ENCODE results near the gene SLC25A11.

SLC25A11 gene

DNA sequence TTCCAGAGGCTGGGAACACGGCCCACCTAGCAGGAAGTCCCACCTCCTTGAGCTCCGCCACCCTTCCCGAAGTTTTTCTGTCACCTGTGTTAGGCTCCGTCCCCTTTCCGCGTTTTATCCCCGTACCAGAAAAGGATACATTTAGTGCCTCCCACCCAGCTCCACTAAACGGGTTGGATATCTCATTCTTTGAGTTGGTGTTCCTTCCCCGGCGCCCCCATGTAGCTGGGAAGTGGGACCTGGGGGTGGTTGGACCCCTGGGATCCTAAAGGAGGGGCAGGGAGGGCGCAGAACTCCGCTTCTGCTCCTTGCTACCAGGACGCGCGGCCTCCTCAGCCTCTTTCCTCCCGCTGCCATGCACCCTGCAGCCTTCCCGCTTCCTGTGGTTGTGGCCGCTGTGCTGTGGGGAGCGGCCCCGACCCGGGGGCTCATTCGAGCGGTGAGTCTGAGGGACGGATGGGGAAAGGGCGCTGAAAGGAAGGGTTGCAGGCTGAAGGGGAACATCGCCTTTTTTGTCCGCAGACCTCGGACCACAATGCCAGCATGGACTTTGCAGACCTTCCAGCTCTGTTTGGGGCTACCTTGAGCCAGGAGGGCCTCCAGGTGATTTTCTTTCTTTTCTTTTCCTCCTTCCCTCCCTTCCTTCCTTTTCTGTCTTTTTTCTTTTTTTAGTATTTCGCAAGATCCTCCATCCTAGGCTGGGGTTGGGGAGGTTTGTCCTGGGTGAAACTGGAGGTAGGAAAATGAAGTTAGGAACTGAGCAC, 891 bp upstream of the SLC25A11 start:
- Histone ChIP-seq H2AFZ (ENCODE audit: low read depth, low read length) (peak overlapping the region; percentile 46), H3K4me2 (ENCODE audit: low read length, poor library complexity, severe bottlenecking) (peak overlapping the region; percentile 94), H2BK12ac (ENCODE audit: low read length in 2 of 2) (no peak overlapping the region), H2BK15ac (ENCODE audit: low read depth, poor library complexity, severe bottlenecking) (no peak overlapping the region), H2BK120ac (ENCODE audit: low read depth, low read length) (peak overlapping the region; percentile 64), H3K18ac (ENCODE audit: low read depth in 1 of 2, low read length in 2 of 2) (peak overlapping the region; percentile 73 to 84), H3K4ac (ENCODE audit: low read depth in 1 of 2, low read length in 2 of 2) (peak overlapping the region; percentile 80 to 96), H3K23ac (ENCODE audit: low read length in 2 of 2) (peak overlapping the region in 1 of 2 experiments; percentile 75), H3K27me3 (ENCODE audit: control insufficient read depth in 1 of 2, insufficient read depth in 1 of 2, low read length in 2 of 2) (no peaks in the 10 kb centered on the region), H4K91ac (ENCODE audit: low read length) (peak overlapping the region; percentile 94), H4K8ac (ENCODE audit: low read length) (peak overlapping the region; percentile 95), H3K14ac (ENCODE audit: low read length in 2 of 2) (peak overlapping the region; percentile 86 to 90), H3K36me3 (ENCODE audit: control insufficient read depth in 1 of 2, insufficient read depth in 2 of 2, low read depth in 1 of 2, low read length in 2 of 2) (peaks cover 63 to 68% of the 10 kb centered on the region in 2 experiments), H3K4me1 (ENCODE audit: control insufficient read depth, insufficient read depth, low read depth, low read length) (peaks cover 37% of the 10 kb centered on the region), H2AK5ac (ENCODE audit: low read length, severe bottlenecking) (peak overlapping the region; percentile 79), H3K79me1 (replicated peaks; ENCODE audit: low read length, poor library complexity, severe bottlenecking) (peaks cover 22% of the 10 kb centered on the region), H2BK5ac (ENCODE audit: low read depth, low read length, poor library complexity, severe bottlenecking) (peak overlapping the region; percentile 46), H3K9ac (ENCODE audit: low read length) (peak overlapping the region; percentile 97), H3K4me3 (ENCODE audit: insufficient read depth in 1 of 2, low read depth in 1 of 2, low read length in 2 of 2) (peak overlapping the region; percentile 80 to 98), H3K9me3 (ENCODE audit: control insufficient read depth, low read length) (no peaks in the 10 kb centered on the region), H3K27ac (ENCODE audit: low read length, poor library complexity, severe bottlenecking) (peak overlapping the region; percentile 98)
- DNase-seq: no peak
- 3% methylated on average over 19 of the region's 29 CpGs for WGBS

DNA sequence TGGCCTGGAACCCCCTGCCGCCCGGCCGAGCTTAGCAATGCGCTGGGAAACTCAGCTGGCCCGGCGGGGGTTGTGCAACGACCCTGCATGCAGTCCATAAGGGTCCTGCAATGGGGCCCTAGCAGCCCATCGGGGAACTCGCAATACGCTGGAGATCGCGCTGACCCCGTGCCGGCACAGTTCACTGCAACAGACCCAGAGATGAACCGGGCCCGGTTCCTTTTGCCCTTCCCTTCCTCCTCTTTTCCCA, 375 bp downstream of the SLC25A11 start:
- Histone ChIP-seq H3K14ac (ENCODE audit: low read length in 2 of 2) (peak overlapping the region; percentile 19 to 89), H3K4me3 (ENCODE audit: insufficient read depth in 1 of 2, low read depth in 1 of 2, low read length in 2 of 2) (peak overlapping the region; percentile 78 to 98), H3K4me1 (ENCODE audit: control insufficient read depth, insufficient read depth, low read depth, low read length) (peaks cover 29% of the 10 kb centered on the region), H2BK15ac (ENCODE audit: low read depth, poor library complexity, severe bottlenecking) (no peak overlapping the region), H3K27ac (ENCODE audit: low read length, poor library complexity, severe bottlenecking) (peak overlapping the region; percentile 93), H4K91ac (ENCODE audit: low read length) (peak overlapping the region; percentile 43), H3K23ac (ENCODE audit: low read length in 2 of 2) (peak overlapping the region in 1 of 2 experiments; percentile 38), H2BK12ac (ENCODE audit: low read length in 2 of 2) (no peak overlapping the region), H2BK5ac (ENCODE audit: low read depth, low read length, poor library complexity, severe bottlenecking) (peak overlapping the region; percentile 39), H3K27me3 (ENCODE audit: control insufficient read depth in 1 of 2, insufficient read depth in 1 of 2, low read length in 2 of 2) (no peaks in the 10 kb centered on the region), H3K79me1 (replicated peaks; ENCODE audit: low read length, poor library complexity, severe bottlenecking) (peaks cover 25% of the 10 kb centered on the region), H2AK5ac (ENCODE audit: low read length, severe bottlenecking) (no peak overlapping the region), H3K18ac (ENCODE audit: low read depth in 1 of 2, low read length in 2 of 2) (peak overlapping the region; percentile 88 to 90), H3K4ac (ENCODE audit: low read depth in 1 of 2, low read length in 2 of 2) (peak overlapping the region; percentile 81 to 95), H3K9me3 (ENCODE audit: control insufficient read depth, low read length) (no peaks in the 10 kb centered on the region), H2AFZ (ENCODE audit: low read depth, low read length) (peak overlapping the region; percentile 57), H3K4me2 (ENCODE audit: low read length, poor library complexity, severe bottlenecking) (peak overlapping the region; percentile 58), H3K36me3 (ENCODE audit: control insufficient read depth in 1 of 2, insufficient read depth in 2 of 2, low read depth in 1 of 2, low read length in 2 of 2) (peaks cover 56 to 61% of the 10 kb centered on the region in 2 experiments), H3K9ac (ENCODE audit: low read length) (peak overlapping the region; percentile 97), H4K8ac (ENCODE audit: low read length) (peak overlapping the region; percentile 90), H2BK120ac (ENCODE audit: low read depth, low read length) (peak overlapping the region; percentile 65)
- under 1% methylated on average over 7 of the region's 16 CpGs for WGBS
- DNase-seq: no peak

DNA sequence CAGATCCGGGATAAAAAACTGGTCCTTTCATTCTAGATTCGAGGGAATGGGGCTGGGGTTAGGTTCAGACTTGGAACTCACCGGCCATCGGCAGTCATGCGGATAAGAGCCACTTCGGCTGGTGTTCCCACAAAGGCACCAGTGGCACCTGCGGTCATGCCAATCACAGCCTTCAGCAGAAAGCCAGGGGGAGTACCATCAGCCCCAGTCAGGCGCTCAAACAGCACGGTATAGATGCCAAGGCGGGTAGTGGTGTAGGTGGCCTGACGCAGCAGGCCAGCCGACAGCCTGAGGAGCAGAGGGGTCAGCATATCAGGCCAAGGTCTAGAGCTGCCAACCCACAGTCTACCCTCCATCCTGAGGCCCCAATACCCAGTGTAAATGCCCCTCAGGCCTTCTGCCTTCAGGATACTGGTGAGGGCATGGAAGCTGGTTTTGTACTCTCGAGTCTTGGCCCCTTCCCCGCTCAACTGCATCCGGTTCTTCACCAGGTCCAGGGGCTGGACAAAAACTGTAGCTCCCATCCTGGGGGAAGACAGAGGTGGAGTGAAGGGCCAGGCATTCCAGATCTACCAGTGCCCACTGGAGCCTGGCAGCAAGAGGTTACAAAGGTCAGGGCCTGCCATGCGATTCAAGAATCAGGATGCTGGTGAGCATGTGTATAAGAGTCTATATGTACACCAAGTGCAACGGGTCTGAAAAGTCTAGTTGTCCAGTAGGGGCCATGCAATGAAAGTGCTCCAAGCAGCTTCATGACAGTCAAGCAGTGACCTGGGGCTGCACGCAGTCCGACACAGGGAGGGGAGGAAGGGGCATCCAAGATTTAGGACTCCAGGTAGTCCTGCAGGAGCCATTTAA, 929 bp downstream of the SLC25A11 start:
- Histone ChIP-seq H3K4ac (ENCODE audit: low read depth in 1 of 2, low read length in 2 of 2) (peak overlapping the region; percentile 81 to 95), H4K91ac (ENCODE audit: low read length) (peak overlapping the region; percentile 43), H3K36me3 (ENCODE audit: control insufficient read depth in 1 of 2, insufficient read depth in 2 of 2, low read depth in 1 of 2, low read length in 2 of 2) (peaks cover 54 to 56% of the 10 kb centered on the region in 2 experiments), H3K4me3 (ENCODE audit: insufficient read depth in 1 of 2, low read depth in 1 of 2, low read length in 2 of 2) (peak overlapping the region; percentile 78 to 98), H3K9me3 (ENCODE audit: control insufficient read depth, low read length) (no peaks in the 10 kb centered on the region), H3K4me1 (ENCODE audit: control insufficient read depth, insufficient read depth, low read depth, low read length) (peaks cover 33% of the 10 kb centered on the region), H3K18ac (ENCODE audit: low read depth in 1 of 2, low read length in 2 of 2) (peak overlapping the region; percentile 88 to 90), H3K9ac (ENCODE audit: low read length) (peak overlapping the region; percentile 97), H2BK15ac (ENCODE audit: low read depth, poor library complexity, severe bottlenecking) (no peak overlapping the region), H3K14ac (ENCODE audit: low read length in 2 of 2) (peak overlapping the region; percentile 19 to 89), H2BK12ac (ENCODE audit: low read length in 2 of 2) (no peak overlapping the region), H2AK5ac (ENCODE audit: low read length, severe bottlenecking) (peak overlapping the region; percentile 13), H4K8ac (ENCODE audit: low read length) (peak overlapping the region; percentile 90), H2AFZ (ENCODE audit: low read depth, low read length) (no peak overlapping the region), H3K23ac (ENCODE audit: low read length in 2 of 2) (peak overlapping the region in 1 of 2 experiments; percentile 77), H3K27me3 (ENCODE audit: control insufficient read depth in 1 of 2, insufficient read depth in 1 of 2, low read length in 2 of 2) (no peaks in the 10 kb centered on the region), H3K27ac (ENCODE audit: low read length, poor library complexity, severe bottlenecking) (peak overlapping the region; percentile 93), H2BK5ac (ENCODE audit: low read depth, low read length, poor library complexity, severe bottlenecking) (no peak overlapping the region), H2BK120ac (ENCODE audit: low read depth, low read length) (no peak overlapping the region), H3K4me2 (ENCODE audit: low read length, poor library complexity, severe bottlenecking) (peak overlapping the region; percentile 58), H3K79me1 (replicated peaks; ENCODE audit: low read length, poor library complexity, severe bottlenecking) (peaks cover 25% of the 10 kb centered on the region)
- DNase-seq: peak; percentile 46
- WGBS: 76% methylated on average over 19 of the region's 19 CpGs

- H3K14ac ChIP-seq (ENCODE audit: low read length in 2 of 2): no peak overlapping the region
- H4K8ac ChIP-seq (ENCODE audit: low read length): peak overlapping the region; percentile 69
- H3K4me3 ChIP-seq (ENCODE audit: insufficient read depth in 1 of 2, low read depth in 1 of 2, low read length in 2 of 2): no peak overlapping the region
- no peak overlapping the region for H3K23ac ChIP-seq (ENCODE audit: low read length in 2 of 2)
- peaks cover 35% of the 10 kb centered on the region for H3K4me1 ChIP-seq (ENCODE audit: control insufficient read depth, insufficient read depth, low read depth, low read length)
- H3K27me3 ChIP-seq (ENCODE audit: control insufficient read depth in 1 of 2, insufficient read depth in 1 of 2, low read length in 2 of 2): no peaks in the 10 kb centered on the region
- peaks cover 47 to 50% of the 10 kb centered on the region in 2 experiments for H3K36me3 ChIP-seq (ENCODE audit: control insufficient read depth in 1 of 2, insufficient read depth in 2 of 2, low read depth in 1 of 2, low read length in 2 of 2)
- WGBS: 94% methylated on average over 7 of the region's 11 CpGs
- H3K18ac ChIP-seq (ENCODE audit: low read depth in 1 of 2, low read length in 2 of 2): no peak overlapping the region
- no peak overlapping the region for H2BK120ac ChIP-seq (ENCODE audit: low read depth, low read length)
- peak overlapping the region; percentile 53 for H4K91ac ChIP-seq (ENCODE audit: low read length)
- H2AFZ ChIP-seq (ENCODE audit: low read depth, low read length): no peak overlapping the region
- no peak overlapping the region for H3K4ac ChIP-seq (ENCODE audit: low read depth in 1 of 2, low read length in 2 of 2)
- H3K9me3 ChIP-seq (ENCODE audit: control insufficient read depth, low read length): no peaks in the 10 kb centered on the region
- no peak overlapping the region for H3K27ac ChIP-seq (ENCODE audit: low read length, poor library complexity, severe bottlenecking)
- no peak for DNase-seq
- H2BK15ac ChIP-seq (ENCODE audit: low read depth, poor library complexity, severe bottlenecking): no peak overlapping the region
- H3K4me2 ChIP-seq (ENCODE audit: low read length, poor library complexity, severe bottlenecking): peak overlapping the region; percentile 14
- H2BK5ac ChIP-seq (ENCODE audit: low read depth, low read length, poor library complexity, severe bottlenecking): no peak overlapping the region
- H3K9ac ChIP-seq (ENCODE audit: low read length): peak overlapping the region; percentile 97
- no peak overlapping the region for H2BK12ac ChIP-seq (ENCODE audit: low read length in 2 of 2)
- peaks cover 28% of the 10 kb centered on the region for H3K79me1 ChIP-seq (replicated peaks; ENCODE audit: low read length, poor library complexity, severe bottlenecking)
- H2AK5ac ChIP-seq (ENCODE audit: low read length, severe bottlenecking): peak overlapping the region; percentile 47
These were observed 1.8 kb downstream of the SLC25A11 start for GRCh38 chr17:4938069-4938491.

All from mesenchymal stem cell (in vitro differentiated cells and primary cell).